Cerebellar cortex (tissue), 1 donor: ENCODE data around the gene PSMA7.

ENCODE experiments used
- DNase-seq: peaks from one replicate; pipeline ENCODE4 v3.0.0-alpha.2; 2015; ENCODE audit warnings: low spot score

Gene PSMA7

GRCh38 chr20:62171245-62171644 is 28.1 kb upstream of the PSMA7 start:
- no peak for DNase-seq

- DNase-seq, result no peak
Observed at GRCh38 chr20:62170536-62170935, 27.3 kb upstream of the PSMA7 start.

- DNase-seq, result no peak
Observed at GRCh38 chr20:62168890-62169435, 25.8 kb upstream of the PSMA7 start.

- peak; percentile 64 for DNase-seq
Observed at GRCh38 chr20:62168061-62168460, 24.9 kb upstream of the PSMA7 start.

- DNase-seq, result no peak
Observed at GRCh38 chr20:62167474-62167873, 24.3 kb upstream of the PSMA7 start.

- DNase-seq, result no peak
Observed at GRCh38 chr20:62165762-62166399, 22.7 kb upstream of the PSMA7 start.

GRCh38 chr20:62164879-62165761 is 21.9 kb upstream of the PSMA7 start:
- DNase-seq, result no peak

- no peak for DNase-seq
Observed at GRCh38 chr20:62163986-62164762, 21.0 kb upstream of the PSMA7 start.

GRCh38 chr20:62163485-62163865 is 20.3 kb upstream of the PSMA7 start:
- DNase-seq, result no peak

- DNase-seq, result no peak
Observed at GRCh38 chr20:62162765-62163484, 19.7 kb upstream of the PSMA7 start.

GRCh38 chr20:62161347-62161746 is 18.2 kb upstream of the PSMA7 start:
- peak; percentile 68 for DNase-seq

GRCh38 chr20:62160876-62161275 is 17.7 kb upstream of the PSMA7 start:
- no peak for DNase-seq

- no peak for DNase-seq
Observed at GRCh38 chr20:62160253-62160652, 17.1 kb upstream of the PSMA7 start.

- peak; percentile 59 for DNase-seq
Observed at GRCh38 chr20:62159839-62160238, 16.6 kb upstream of the PSMA7 start.

GRCh38 chr20:62159052-62159451 is 15.9 kb upstream of the PSMA7 start:
- DNase-seq, result no peak

- no peak for DNase-seq
Observed at GRCh38 chr20:62158541-62158940, 15.3 kb upstream of the PSMA7 start.

GRCh38 chr20:62158088-62158400 is 14.8 kb upstream of the PSMA7 start:
- no peak for DNase-seq

- DNase-seq, result no peak
Observed at GRCh38 chr20:62157387-62158087, 14.3 kb upstream of the PSMA7 start.

- peak; percentile 76 for DNase-seq
Observed at GRCh38 chr20:62156592-62157386, 13.6 kb upstream of the PSMA7 start.

- no peak for DNase-seq
Observed at GRCh38 chr20:62156254-62156556, 13.0 kb upstream of the PSMA7 start.
